Activated naive CD4-positive, alpha-beta T cell (primary cell): ENCODE measurements around the gene TWNK.

Experiments used
- DNase-seq, 4 experiments: peaks; one replicate each; lab custom pipeline; 2025; lab: John Stamatoyannopoulos, UW

The TWNK gene

GRCh38 chr10:100986952-100987684 is at the start of gene TWNK, which contains the start of gene MRPL43:
TWNK (plus strand) TSS chr10:100987543; CDS start chr10:100988211, 668 bp downstream.
MRPL43 (minus strand) TSS chr10:100987497; CDS start chr10:100987443, 54 bp downstream.
- DNase-seq: peak; percentile 66 to 84 (median 76)

GRCh38 chr10:100939763-100940344 is 47.5 kb upstream of the TWNK start:
- DNase-seq: no peak

GRCh38 chr10:100942229-100942628 is 45.1 kb upstream of the TWNK start:
- DNase-seq: no peak

- DNase-seq: no peak
Observed at GRCh38 chr10:100943508-100943907, 43.8 kb upstream of the TWNK start.

GRCh38 chr10:100945754-100946153 is 41.6 kb upstream of the TWNK start:
- DNase-seq: no peak

GRCh38 chr10:100948916-100949315 is 38.4 kb upstream of the TWNK start:
- DNase-seq: no peak

GRCh38 chr10:100960251-100960650 is 27.1 kb upstream of the TWNK start:
- DNase-seq: no peak

- DNase-seq: no peak
Observed at GRCh38 chr10:100962351-100963080, 24.8 kb upstream of the TWNK start.

- DNase-seq: no peak
Observed at GRCh38 chr10:100963826-100964225, 23.5 kb upstream of the TWNK start.

GRCh38 chr10:100965820-100966219 is 21.5 kb upstream of the TWNK start:
- DNase-seq: no peak

- DNase-seq: no peak
Observed at GRCh38 chr10:100966887-100967286, 20.5 kb upstream of the TWNK start.

- no peak for DNase-seq
Observed at GRCh38 chr10:100967332-100967731, 20.0 kb upstream of the TWNK start.

- no peak for DNase-seq
Observed at GRCh38 chr10:100968062-100968736, 19.1 kb upstream of the TWNK start.

- DNase-seq: no peak
Observed at GRCh38 chr10:100968863-100969186, 18.5 kb upstream of the TWNK start.

- DNase-seq: peak in 3 of 4 experiments; percentile 14 to 59 (median 26)
Observed at GRCh38 chr10:100969187-100970075, 17.9 kb upstream of the TWNK start, which contains the start of gene SEMA4G. SEMA4G (plus strand) TSS chr10:100969504; CDS start chr10:100972913, 3,409 bp downstream.

- peak in 1 of 4 experiments; percentile 19 for DNase-seq
Observed at GRCh38 chr10:100970076-100970913, 17.0 kb upstream of the TWNK start.

- no peak for DNase-seq
Observed at GRCh38 chr10:100970914-100971811, 16.2 kb upstream of the TWNK start.

- DNase-seq: no peak
Observed at GRCh38 chr10:100972115-100972903, 15.0 kb upstream of the TWNK start.
